ENCODE data around the gene GPRC5D.

Gene GPRC5D

GRCh38 chr12:12908252-12908651 is 43.7 kb downstream of the GPRC5D start:
- no peak for DNase-seq (ENCODE audit: low spot score)

DNA sequence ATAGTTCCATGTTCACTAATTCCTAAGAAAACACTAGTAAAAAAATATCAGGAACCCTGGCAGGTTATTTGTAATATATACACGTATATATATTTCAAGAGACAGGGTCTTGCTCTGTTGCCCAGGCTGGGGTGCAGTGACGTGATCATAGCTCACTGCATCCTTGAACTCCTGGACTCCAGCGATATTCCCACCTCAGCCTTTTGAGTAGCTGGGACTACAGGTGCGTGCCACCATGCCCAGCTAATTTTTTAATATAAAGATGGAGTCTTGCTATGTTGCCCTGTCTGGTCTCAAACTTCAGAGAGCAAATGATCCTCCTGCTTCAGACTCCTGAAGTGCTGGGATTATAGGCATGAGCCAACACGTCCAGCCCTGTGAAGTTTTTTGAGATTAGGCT is 44.4 kb downstream of the GPRC5D start:
- DNase-seq (ENCODE audit: low spot score) = no peak

DNA sequence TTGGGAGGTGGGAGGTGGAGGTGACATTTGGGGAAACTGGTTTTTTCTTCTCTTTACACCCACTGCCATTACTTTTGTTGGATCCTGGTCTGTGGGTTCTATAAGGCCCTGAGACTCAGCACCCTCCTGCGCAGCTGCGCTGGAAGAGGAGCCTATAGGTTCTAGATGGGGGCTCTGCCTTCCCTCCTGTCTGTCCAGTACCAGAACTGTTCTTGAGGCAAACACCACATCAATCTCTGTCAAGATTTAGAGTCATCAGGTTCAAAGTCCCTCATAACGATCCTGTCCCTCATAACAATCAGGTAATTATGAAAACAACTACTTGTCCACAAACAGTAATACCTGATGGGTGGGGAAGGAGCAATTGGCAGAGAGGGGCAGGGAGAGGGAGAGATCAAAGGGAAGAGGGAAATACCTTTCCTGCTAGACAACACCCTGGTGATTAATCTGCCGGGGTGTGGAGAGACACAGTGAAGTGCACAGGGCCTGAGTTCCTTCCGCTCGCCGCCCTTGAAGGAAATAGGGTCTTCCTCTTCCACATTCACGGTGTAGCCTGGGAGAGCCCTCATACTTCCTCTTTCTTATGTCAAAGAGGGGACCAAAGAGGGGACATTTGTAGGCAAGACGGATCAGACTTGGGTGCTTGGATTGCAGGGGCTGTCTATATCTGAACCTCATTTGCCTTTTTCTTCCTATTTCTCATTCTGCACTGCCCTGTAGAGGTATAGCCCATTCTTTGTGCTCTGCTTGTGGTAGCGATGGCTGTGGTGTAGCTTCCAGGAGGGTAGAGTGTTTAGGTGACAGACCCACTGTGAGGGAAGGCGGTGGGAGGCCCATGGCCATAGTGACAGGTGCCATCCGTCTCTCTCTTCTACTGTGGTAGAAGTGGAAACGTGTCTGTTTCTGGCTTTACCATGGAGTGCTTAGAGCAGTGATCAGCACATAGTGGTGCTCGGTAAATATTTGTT is 48.0 kb downstream of the GPRC5D start:
- DNase-seq (ENCODE audit: low spot score) = no peak

DNA sequence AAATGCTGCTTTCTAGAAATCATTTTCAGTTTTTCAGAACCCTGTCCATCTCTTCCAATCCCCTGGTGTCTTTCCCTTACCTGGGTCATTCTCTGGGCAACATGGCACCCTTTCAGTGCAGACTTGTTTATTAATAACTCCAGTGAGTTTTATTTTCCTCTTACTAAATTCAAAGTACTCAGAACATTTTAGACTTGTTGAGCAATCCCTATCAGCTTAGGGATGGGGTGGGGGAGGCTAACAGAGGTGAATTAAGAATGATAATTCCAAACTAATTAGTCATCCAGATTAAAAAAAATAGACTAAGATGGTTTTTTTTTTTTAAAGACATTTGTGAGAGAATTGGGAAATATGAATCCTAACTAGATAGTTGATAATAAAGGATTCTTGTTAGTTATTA is 49.9 kb downstream of the GPRC5D start:
- DNase-seq (ENCODE audit: low spot score) = no peak

DNA sequence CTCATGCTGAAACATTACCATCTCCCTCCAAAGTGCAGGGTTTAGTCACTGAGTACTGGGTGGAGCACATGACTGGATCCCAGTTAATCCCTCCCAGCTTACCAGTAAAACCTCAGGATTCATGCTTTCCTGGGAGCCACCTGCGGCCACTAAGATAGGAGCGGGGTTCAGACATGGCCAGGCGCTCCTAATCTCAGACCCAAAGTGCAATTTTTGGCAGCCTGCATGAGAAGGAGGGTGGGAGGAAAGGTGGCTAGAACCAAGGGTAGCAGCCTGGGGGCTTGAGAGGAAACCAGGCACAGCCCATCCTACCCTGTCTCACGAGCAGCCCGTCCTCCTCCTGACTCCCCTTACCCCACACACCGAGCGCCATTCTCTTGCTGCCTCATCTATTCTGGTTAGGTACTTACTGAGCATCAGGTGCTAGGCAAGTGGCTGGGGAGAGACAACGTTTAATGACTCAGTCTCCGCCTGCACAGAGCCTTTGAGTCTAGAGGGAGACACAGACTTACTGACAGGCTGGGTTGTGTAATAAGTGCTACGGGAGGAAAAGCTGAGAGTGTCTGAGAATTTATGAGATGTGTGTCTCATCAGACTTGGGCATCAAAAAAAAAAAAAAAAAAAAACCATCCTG is 50.7 kb downstream of the GPRC5D start:
- DNase-seq (ENCODE audit: low spot score) = peak; percentile 55

- no peak for DNase-seq (ENCODE audit: low spot score)
Measured at GRCh38 chr12:12900786-12901157, 51.2 kb downstream of the GPRC5D start.

DNA sequence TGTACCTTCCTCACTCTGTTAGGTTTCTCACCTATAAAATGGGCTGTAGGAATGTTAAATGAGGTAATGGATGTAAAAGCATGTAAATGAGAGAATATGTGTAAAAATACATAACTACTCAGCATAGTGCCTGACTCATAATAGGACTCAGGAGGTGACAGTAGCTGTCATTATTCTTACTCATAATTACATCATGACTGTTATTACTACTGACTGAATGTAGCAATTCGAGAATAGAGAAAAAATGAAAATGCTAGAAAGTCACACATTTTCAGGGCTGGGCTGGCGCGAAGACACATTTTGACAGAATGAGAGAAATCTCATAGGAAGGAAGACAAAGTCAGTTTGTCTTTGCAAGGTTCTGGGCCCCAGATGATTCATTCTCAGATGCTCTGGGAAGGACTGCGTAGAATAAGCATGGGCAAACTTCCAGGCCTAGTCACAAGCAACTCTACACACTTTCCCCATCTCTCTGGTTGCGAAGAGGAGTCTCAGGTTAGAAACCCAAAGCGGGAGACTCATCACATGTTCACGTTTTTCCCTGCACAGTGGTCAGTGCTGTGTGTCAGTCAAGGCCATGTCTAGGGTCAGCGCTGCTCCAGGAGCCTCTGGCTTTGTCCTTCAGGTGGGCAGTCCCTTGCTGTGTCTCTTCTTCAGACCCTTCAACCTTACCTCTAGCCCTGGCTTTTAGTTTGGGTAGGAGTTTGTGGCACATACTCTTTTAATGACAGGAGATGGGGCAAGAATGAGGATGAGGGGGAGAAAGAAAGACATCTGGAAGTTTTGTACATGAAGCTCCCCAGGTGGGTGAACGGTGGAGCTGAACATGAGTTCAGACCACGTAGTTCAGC is 52.2 kb downstream of the GPRC5D start:
- DNase-seq (ENCODE audit: low spot score) = peak; percentile 65

DNA sequence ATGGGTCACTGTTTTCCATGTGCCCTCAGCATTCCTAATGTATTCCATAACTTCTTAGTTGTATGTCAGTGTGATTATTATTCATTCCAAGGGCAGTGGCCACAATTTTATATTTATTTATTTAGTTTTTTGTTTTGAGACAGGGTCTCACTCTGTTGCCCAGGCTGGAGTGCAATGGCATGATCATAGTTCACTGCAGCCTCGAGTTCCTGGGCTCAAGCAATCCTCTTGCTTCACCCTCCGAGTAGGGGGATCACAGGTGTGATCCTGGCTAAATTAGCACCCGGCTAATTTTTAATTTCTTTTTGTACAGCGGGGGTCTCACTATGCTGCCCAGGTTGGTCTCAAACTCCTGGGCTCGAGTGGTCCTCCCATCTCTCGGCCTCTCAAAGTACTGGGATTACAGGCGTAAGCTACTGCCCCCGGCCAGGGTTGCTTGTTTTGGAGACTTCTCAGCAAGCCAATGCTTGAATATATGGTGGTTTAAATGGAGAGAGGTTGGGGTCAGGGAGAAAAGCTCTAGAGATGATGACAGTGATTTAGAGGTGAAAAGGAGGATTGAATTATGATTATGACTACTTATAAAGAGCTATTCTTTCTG is 53.0 kb downstream of the GPRC5D start:
- DNase-seq (ENCODE audit: low spot score) = no peak

GRCh38 chr12:12898136-12898717 is 53.7 kb downstream of the GPRC5D start:
- DNase-seq (ENCODE audit: low spot score) = no peak

DNA sequence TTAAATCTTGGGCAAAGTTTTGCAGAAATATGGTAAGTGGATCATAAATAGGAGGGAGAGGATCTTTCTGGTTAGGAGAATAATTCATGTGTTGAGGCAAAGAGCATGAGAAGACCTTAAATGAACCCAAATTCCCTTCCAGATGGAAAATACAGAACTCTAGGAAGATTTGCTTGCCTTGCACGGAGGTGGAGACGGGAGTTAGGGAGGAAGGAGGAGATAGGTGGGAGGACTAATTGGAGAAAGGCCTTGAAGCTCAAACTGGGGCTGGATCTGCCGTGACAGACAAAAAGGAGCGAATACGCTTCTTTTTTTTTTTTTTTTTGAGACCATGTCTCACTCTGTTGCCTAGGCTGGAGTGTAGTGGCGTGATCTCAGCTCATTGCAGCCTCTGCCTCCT is 54.7 kb downstream of the GPRC5D start:
- no peak for DNase-seq (ENCODE audit: low spot score)

GRCh38 chr12:12896260-12896659 is 55.7 kb downstream of the GPRC5D start:
- DNase-seq (ENCODE audit: low spot score) = peak; percentile 55

- DNase-seq (ENCODE audit: low spot score) = no peak
Measured at GRCh38 chr12:12893438-12893837, 58.5 kb downstream of the GPRC5D start.

DNA sequence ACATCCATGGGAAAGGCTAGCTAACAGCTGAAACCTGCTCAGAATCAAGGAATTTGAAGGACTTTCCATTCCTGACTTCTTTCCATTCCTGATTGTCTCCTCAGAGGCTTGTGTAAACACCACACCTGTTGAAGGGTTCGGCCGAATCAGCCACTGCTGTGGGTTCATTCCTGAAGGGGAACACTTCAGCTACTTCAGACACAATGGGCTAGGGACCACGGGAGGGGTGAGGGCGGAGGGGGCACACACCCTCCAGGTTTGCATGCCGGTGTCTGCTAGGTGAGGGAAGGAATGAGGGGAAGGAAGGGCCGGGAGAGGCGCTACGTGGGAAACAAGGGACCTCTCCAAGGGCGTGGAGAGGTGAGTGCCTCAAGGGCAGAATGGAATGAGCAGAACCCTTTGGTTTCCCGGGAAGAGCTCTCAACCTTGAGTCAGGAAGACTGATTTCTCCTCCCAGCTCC is 59.3 kb downstream of the GPRC5D start:
- DNase-seq (ENCODE audit: low spot score) = no peak

GRCh38 chr12:12891881-12892355 is 60.1 kb downstream of the GPRC5D start:
- DNase-seq (ENCODE audit: low spot score) = no peak

DNA sequence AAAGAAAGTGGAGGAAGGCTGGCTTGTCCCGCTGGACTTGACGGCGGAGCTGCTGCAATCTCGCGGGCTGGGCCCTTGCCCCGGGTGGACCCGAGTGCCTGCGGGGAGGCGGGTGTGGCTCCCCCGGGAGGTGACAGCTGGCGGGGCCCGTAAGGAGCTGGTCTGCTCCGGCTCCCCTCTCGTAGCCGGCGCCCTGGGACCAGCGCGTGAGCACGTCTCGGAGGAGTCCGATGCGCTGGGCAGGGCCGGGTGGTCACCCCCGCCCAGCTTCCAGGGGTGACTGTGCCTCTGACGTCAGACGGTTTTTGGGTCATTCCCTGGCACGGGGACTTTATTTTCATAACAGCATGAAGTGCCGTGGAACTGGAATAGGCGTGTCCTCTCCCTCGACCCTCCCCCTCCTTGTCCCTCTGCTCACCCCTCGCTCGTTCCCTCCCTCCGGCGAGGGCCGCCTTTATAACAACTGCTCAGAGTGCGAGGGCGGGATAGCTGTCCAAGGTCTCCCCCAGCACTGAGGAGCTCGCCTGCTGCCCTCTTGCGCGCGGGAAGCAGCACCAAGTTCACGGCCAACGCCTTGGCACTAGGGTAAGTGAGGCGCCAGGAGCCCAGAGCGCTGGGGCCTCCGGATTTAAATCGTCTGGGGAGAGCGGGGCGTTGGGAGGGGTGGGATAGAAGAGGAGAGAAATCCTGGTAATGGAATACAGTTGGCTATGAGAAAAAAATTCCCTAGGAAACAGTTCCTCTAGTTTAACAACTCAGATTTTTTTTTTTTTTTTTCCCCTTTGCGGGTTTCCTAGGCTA is 60.7 kb downstream of the GPRC5D start, which contains the start of gene GPRC5A:
GPRC5A (plus strand) TSS at position 483 of the 801 bp plus-strand sequence. CDS start 16,688 bp downstream, outside the sequence.
- peak; percentile 89 for DNase-seq (ENCODE audit: low spot score)
